HEK293 (cell line): ENCODE data around the gene CNOT8.

Experiments
- CTCF ChIA-PET: fragments of 350-600 bp; formaldehyde crosslinking; extraction: SDS; loops from one replicate; lab custom pipeline; 2021; ENCODE audit warnings: antibody characterized with exemption; lab: Yijun Ruan, JAX
- POLR2A ChIA-PET: fragments of 300-600 bp; formaldehyde crosslinking; extraction: SDS; loops from one replicate; lab custom pipeline; 2020; ENCODE audit warnings: antibody characterized with exemption, inconsistent platforms; lab: Yijun Ruan, JAX
- H3K27ac ChIP-seq: fragments of 200-500 bp; sonication (Bioruptor generic); 2 replicates; pipeline ENCODE4 v1.5.1; 2014; ENCODE audit warnings: low read depth, low read length, control low read depth, inconsistent platforms; ENCODE audit errors: extremely low read depth
- H3K36me3 ChIP-seq, 2 experiments: fragments of 200-500 bp in 1 of 2; sonication (Bioruptor generic) in 1 of 2; 1 replicate in 1 of 2; 2 replicates in 1 of 2; pipeline ENCODE4 v1.5.1; 2014 to 2017; ENCODE audit warnings: inconsistent platforms in 2 of 2, low read length in 2 of 2; ENCODE audit not compliant: control insufficient read depth in 2 of 2, insufficient read depth in 1 of 2
- H3K4me1 ChIP-seq: fragments of 200-500 bp; sonication (Bioruptor generic); 2 replicates; pipeline ENCODE4 v1.5.1; 2014; ENCODE audit warnings: mild to moderate bottlenecking, low read length, inconsistent platforms; ENCODE audit not compliant: control insufficient read depth, insufficient read depth
- H3K4me3 ChIP-seq: 2 replicates; pipeline ENCODE4 v1.5.1; 2011; ENCODE audit warnings: low read depth, mild to moderate bottlenecking, control low read depth, low read length, moderate library complexity
- H3K9me3 ChIP-seq: fragments of 200-500 bp; sonication (Bioruptor generic); 2 replicates; pipeline ENCODE4 v1.5.1; 2014; ENCODE audit warnings: low read depth, low read length, inconsistent platforms; ENCODE audit not compliant: control insufficient read depth, insufficient read depth
- BCL11A ChIP-seq: fragments of 450-650 bp; formaldehyde crosslinking; IDR thresholded peaks from 2 replicates; pipeline ENCODE4 v1.5.1; 2016; ENCODE audit warnings: low read depth, missing biosample characterization, missing genetic modification characterization
- OSR2 ChIP-seq: fragments of 450-650 bp; formaldehyde crosslinking; IDR thresholded peaks from 2 replicates; pipeline ENCODE4 v1.5.1; 2016; ENCODE audit warnings: missing biosample characterization, missing genetic modification characterization
- RBAK ChIP-seq: fragments of 450-650 bp; formaldehyde crosslinking; IDR thresholded peaks from 2 replicates; pipeline ENCODE4 v1.5.1; 2016; ENCODE audit warnings: missing biosample characterization, missing genetic modification characterization
- WT1 ChIP-seq: fragments of 450-650 bp; formaldehyde crosslinking; IDR thresholded peaks from 2 replicates; pipeline ENCODE4 v1.5.1; 2016; ENCODE audit warnings: missing biosample characterization, missing genetic modification characterization
- ZFP3 ChIP-seq: fragments of 450-650 bp; formaldehyde crosslinking; IDR thresholded peaks from 2 replicates; pipeline ENCODE4 v1.5.1; 2016; ENCODE audit warnings: low read depth, missing biosample characterization, missing genetic modification characterization
- ZFP41 ChIP-seq: fragments of 450-650 bp; formaldehyde crosslinking; IDR thresholded peaks from 2 replicates; pipeline ENCODE4 v1.5.1; 2016; ENCODE audit warnings: missing biosample characterization, missing genetic modification characterization, borderline replicate concordance
- ZNF23 ChIP-seq: fragments of 450-650 bp; formaldehyde crosslinking; IDR thresholded peaks from 2 replicates; pipeline ENCODE4 v1.5.1; 2016; ENCODE audit warnings: missing biosample characterization, missing genetic modification characterization, borderline replicate concordance
- ZNF324 ChIP-seq: fragments of 450-650 bp; formaldehyde crosslinking; IDR thresholded peaks from 2 replicates; pipeline ENCODE4 v1.5.1; 2016; ENCODE audit warnings: missing biosample characterization, missing genetic modification characterization
- ZNF335 ChIP-seq: fragments of 450-650 bp; formaldehyde crosslinking; conservative IDR thresholded peaks from 2 replicates; pipeline ENCODE4 v1.5.1; 2016; ENCODE audit warnings: missing biosample characterization, missing genetic modification characterization
- ZNF473 ChIP-seq: fragments of 450-650 bp; formaldehyde crosslinking; IDR thresholded peaks from 2 replicates; pipeline ENCODE4 v1.5.1; 2017; ENCODE audit warnings: missing biosample characterization, missing genetic modification characterization
- ZNF561 ChIP-seq: fragments of 450-650 bp; IDR thresholded peaks from 2 replicates; pipeline ENCODE4 v1.5.1; 2018; ENCODE audit warnings: missing biosample characterization, missing genetic modification characterization, borderline replicate concordance
- ZNF610 ChIP-seq: fragments of 450-650 bp; formaldehyde crosslinking; IDR thresholded peaks from 2 replicates; pipeline ENCODE4 v1.5.1; 2016; ENCODE audit warnings: missing biosample characterization, missing genetic modification characterization, borderline replicate concordance
- ZNF626 ChIP-seq: fragments of 450-650 bp; sonication (Bioruptor Pico); formaldehyde crosslinking; IDR thresholded peaks from 2 replicates; pipeline ENCODE4 v1.5.1; 2018; ENCODE audit warnings: missing biosample characterization, missing genetic modification characterization, inconsistent platforms
- ZNF654 ChIP-seq: fragments of 450-650 bp; formaldehyde crosslinking; IDR thresholded peaks from 2 replicates; pipeline ENCODE4 v1.5.1; 2016; ENCODE audit warnings: low read depth, missing biosample characterization, missing genetic modification characterization
- ZNF76 ChIP-seq: fragments of 450-650 bp; formaldehyde crosslinking; IDR thresholded peaks from 2 replicates; pipeline ENCODE4; 2016; ENCODE audit warnings: low read depth, missing biosample characterization, missing genetic modification characterization, borderline replicate concordance
- ZNF777 ChIP-seq: fragments of 450-650 bp; formaldehyde crosslinking; IDR thresholded peaks from 2 replicates; pipeline ENCODE4 v1.5.1; 2017; ENCODE audit warnings: missing biosample characterization, missing genetic modification characterization, borderline replicate concordance
- ZNF792 ChIP-seq: fragments of 450-650 bp; formaldehyde crosslinking; IDR thresholded peaks from 2 replicates; pipeline ENCODE4 v1.5.1; 2016; ENCODE audit warnings: missing biosample characterization, missing genetic modification characterization
- TF ChIP-seq, protein P1 (sequence below): fragments of 450-650 bp; formaldehyde crosslinking; IDR thresholded peaks from 2 replicates; pipeline ENCODE4 v1.5.1; 2016; ENCODE audit warnings: missing biosample characterization, missing genetic modification characterization
- TF ChIP-seq, protein P2 (sequence below): fragments of 450-650 bp; formaldehyde crosslinking; conservative IDR thresholded peaks from 2 replicates; pipeline ENCODE4 v1.5.1; 2016; ENCODE audit warnings: low read depth, missing biosample characterization, missing genetic modification characterization
- TF ChIP-seq, protein P3 (sequence below): fragments of 450-650 bp; formaldehyde crosslinking; IDR thresholded peaks from 2 replicates; pipeline ENCODE4 v1.5.1; 2016; ENCODE audit warnings: missing biosample characterization, missing genetic modification characterization
- TF ChIP-seq, protein P4 (sequence below): fragments of 450-650 bp; IDR thresholded peaks from 2 replicates; pipeline ENCODE4 v1.5.1; 2018; ENCODE audit warnings: missing biosample characterization, mild to moderate bottlenecking, missing genetic modification characterization
- TF ChIP-seq, protein P5 (sequence below): fragments of 450-650 bp; formaldehyde crosslinking; IDR thresholded peaks from 2 replicates; pipeline ENCODE4 v1.5.1; 2016; ENCODE audit warnings: missing biosample characterization, missing genetic modification characterization

CNOT8 gene

DNA sequence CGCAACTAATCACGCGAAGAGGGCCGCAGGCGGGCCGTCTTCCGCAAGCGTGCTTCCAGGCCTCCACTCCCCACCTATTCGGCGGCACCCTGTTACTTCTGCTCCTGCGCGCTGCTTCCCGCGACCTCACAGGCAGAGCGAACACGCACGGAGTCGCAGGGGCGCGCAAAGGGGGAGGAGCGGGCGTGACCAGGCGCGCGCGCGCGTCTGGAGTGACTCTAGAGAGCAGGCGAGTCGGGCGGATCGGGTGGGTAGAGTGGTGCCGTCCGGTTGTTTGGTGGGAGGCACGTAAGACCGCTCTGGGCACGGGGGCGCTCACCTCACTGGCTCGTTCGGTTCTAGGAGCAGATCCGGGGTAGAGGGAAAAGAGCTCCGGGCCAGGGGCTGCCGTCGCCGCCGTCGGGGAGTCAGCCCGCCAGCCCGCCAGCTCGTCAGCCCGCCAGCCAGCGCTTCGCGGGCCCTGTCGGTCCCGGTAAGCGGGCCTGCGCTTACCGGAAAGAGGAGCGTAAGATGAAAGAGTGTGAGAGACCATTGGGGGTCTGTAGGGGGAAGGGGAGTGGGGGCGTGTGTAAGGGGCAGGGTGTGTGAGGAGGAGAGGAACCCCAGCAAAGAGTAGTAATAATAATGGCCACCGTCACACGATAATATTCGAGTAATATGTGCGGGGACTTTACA is at the start of gene CNOT8 (continued):
- TF ChIP-seq ZNF76 (tag by site-specific recombination) (no peak; the same call in 1 of the 2 replicates), ZNF324 (tag by site-specific recombination) (peak; percentile 59)
- TF ChIP-seq, protein P1, sequence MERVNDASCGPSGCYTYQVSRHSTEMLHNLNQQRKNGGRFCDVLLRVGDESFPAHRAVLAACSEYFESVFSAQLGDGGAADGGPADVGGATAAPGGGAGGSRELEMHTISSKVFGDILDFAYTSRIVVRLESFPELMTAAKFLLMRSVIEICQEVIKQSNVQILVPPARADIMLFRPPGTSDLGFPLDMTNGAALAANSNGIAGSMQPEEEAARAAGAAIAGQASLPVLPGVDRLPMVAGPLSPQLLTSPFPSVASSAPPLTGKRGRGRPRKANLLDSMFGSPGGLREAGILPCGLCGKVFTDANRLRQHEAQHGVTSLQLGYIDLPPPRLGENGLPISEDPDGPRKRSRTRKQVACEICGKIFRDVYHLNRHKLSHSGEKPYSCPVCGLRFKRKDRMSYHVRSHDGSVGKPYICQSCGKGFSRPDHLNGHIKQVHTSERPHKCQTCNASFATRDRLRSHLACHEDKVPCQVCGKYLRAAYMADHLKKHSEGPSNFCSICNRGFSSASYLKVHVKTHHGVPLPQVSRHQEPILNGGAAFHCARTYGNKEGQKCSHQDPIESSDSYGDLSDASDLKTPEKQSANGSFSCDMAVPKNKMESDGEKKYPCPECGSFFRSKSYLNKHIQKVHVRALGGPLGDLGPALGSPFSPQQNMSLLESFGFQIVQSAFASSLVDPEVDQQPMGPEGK (tag by site-specific recombination): 0 out of 2 replicates have a peak, but pooled peaks have one; percentile 49
- TF ChIP-seq, protein P2, sequence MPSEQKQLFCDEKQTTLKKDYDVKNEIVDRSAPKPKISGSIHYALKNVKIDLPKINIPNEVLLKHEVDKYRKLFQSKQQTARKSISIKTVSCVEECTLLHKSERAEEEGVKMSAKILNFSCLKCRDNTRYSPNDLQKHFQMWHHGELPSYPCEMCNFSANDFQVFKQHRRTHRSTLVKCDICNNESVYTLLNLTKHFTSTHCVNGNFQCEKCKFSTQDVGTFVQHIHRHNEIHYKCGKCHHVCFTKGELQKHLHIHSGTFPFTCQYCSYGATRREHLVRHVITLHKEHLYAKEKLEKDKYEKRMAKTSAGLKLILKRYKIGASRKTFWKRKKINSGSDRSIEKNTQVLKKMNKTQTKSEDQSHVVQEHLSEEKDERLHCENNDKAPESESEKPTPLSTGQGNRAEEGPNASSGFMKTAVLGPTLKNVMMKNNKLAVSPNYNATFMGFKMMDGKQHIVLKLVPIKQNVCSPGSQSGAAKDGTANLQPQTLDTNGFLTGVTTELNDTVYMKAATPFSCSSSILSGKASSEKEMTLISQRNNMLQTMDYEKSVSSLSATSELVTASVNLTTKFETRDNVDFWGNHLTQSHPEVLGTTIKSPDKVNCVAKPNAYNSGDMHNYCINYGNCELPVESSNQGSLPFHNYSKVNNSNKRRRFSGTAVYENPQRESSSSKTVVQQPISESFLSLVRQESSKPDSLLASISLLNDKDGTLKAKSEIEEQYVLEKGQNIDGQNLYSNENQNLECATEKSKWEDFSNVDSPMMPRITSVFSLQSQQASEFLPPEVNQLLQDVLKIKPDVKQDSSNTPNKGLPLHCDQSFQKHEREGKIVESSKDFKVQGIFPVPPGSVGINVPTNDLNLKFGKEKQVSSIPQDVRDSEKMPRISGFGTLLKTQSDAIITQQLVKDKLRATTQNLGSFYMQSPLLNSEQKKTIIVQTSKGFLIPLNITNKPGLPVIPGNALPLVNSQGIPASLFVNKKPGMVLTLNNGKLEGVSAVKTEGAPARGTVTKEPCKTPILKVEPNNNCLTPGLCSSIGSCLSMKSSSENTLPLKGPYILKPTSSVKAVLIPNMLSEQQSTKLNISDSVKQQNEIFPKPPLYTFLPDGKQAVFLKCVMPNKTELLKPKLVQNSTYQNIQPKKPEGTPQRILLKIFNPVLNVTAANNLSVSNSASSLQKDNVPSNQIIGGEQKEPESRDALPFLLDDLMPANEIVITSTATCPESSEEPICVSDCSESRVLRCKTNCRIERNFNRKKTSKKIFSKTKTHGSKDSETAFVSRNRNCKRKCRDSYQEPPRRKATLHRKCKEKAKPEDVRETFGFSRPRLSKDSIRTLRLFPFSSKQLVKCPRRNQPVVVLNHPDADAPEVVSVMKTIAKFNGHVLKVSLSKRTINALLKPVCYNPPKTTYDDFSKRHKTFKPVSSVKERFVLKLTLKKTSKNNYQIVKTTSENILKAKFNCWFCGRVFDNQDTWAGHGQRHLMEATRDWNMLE: peak; percentile 75

DNA sequence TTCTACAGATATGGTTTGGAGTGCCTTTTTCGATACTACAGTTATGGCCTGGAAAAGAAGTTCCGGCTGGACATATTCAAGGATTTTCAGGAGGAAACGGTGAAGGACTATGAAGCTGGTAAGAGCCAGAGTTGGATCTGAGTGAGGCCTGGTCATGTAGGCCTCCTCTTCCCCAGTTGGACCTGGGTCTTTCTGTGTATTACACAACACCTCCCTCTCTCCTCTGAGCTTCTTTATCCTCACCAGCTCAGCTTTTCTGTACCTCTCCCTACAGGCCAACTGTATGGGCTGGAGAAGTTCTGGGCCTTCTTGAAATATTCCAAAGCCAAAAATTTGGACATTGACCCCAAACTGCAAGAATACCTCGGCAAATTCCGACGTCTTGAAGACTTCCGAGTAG is 47.2 kb upstream of the CNOT8 start:
- CTCF ChIA-PET: interaction anchor here (0.7 to 1.1 kb wide), 2 partner anchors 161 to 166 kb away, joined by 3 to 5 read pairs; no protein-coding TSS in a partner anchor
- peaks cover 62 to 93% of the 10 kb centered on the region in 2 experiments for H3K36me3 ChIP-seq
- TF ChIP-seq ZNF335 (tag by site-specific recombination) (no peak), RBAK (tag by site-specific recombination) (no peak), ZNF473 (tag by site-specific recombination) (no peak), ZNF610 (tag by site-specific recombination) (no peak), ZNF792 (tag by site-specific recombination) (no peak), ZFP41 (tag by site-specific recombination) (no peak), ZNF626 (tag by site-specific recombination) (no peak), ZNF23 (tag by site-specific recombination) (no peak), BCL11A (no peak), ZFP3 (tag by site-specific recombination) (no peak), ZNF561 (no peak), ZNF777 (no peak), OSR2 (tag by site-specific recombination) (no peak), ZNF654 (tag by site-specific recombination) (no peak), WT1 (tag by site-specific recombination) (no peak)
- TF ChIP-seq, protein P3, sequence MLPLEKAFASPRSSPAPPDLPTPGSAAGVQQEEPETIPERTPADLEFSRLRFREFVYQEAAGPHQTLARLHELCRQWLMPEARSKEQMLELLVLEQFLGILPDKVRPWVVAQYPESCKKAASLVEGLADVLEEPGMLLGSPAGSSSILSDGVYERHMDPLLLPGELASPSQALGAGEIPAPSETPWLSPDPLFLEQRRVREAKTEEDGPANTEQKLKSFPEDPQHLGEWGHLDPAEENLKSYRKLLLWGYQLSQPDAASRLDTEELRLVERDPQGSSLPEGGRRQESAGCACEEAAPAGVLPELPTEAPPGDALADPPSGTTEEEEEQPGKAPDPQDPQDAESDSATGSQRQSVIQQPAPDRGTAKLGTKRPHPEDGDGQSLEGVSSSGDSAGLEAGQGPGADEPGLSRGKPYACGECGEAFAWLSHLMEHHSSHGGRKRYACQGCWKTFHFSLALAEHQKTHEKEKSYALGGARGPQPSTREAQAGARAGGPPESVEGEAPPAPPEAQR (tag by site-specific recombination): no peak
- TF ChIP-seq, protein P4, sequence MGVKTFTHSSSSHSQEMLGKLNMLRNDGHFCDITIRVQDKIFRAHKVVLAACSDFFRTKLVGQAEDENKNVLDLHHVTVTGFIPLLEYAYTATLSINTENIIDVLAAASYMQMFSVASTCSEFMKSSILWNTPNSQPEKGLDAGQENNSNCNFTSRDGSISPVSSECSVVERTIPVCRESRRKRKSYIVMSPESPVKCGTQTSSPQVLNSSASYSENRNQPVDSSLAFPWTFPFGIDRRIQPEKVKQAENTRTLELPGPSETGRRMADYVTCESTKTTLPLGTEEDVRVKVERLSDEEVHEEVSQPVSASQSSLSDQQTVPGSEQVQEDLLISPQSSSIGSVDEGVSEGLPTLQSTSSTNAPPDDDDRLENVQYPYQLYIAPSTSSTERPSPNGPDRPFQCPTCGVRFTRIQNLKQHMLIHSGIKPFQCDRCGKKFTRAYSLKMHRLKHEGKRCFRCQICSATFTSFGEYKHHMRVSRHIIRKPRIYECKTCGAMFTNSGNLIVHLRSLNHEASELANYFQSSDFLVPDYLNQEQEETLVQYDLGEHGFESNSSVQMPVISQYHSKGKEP: no peak
- TF ChIP-seq, protein P5, sequence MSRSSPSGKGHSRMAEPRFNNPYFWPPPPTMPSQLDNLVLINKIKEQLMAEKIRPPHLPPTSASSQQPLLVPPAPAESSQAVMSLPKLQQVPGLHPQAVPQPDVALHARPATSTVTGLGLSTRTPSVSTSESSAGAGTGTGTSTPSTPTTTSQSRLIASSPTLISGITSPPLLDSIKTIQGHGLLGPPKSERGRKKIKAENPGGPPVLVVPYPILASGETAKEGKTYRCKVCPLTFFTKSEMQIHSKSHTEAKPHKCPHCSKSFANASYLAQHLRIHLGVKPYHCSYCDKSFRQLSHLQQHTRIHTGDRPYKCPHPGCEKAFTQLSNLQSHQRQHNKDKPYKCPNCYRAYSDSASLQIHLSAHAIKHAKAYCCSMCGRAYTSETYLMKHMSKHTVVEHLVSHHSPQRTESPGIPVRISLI (tag by site-specific recombination): no peak
- TF ChIP-seq, all 188 proteins: peak for 0
- H3K4me3 ChIP-seq: no peak overlapping the region
- no peaks in the 10 kb centered on the region for H3K4me1 ChIP-seq
- no peak overlapping the region for H3K27ac ChIP-seq
- POLR2A ChIA-PET: no interaction called here
- no peaks in the 10 kb centered on the region for H3K9me3 ChIP-seq
